Cortex of kidney (tissue), 1 donor: ENCODE data around the gene RARS2.

Experiments
- DNase-seq: peaks from one replicate; lab custom pipeline; 2025; lab: John Stamatoyannopoulos, UW

RARS2 gene

GRCh38 chr6:87574237-87574804 is 15.5 kb downstream of the RARS2 start:
- DNase-seq, result no peak

GRCh38 chr6:87573307-87574024 is 16.3 kb downstream of the RARS2 start:
- DNase-seq, result no peak

- no peak for DNase-seq
Measured at GRCh38 chr6:87572883-87573282, 16.9 kb downstream of the RARS2 start.

- no peak for DNase-seq
Measured at GRCh38 chr6:87572021-87572420, 17.8 kb downstream of the RARS2 start.

- no peak for DNase-seq
Measured at GRCh38 chr6:87561017-87561416, 28.8 kb downstream of the RARS2 start.

GRCh38 chr6:87558446-87558845 is 31.3 kb downstream of the RARS2 start:
- no peak for DNase-seq

GRCh38 chr6:87555506-87555905 is 34.3 kb downstream of the RARS2 start:
- no peak for DNase-seq

GRCh38 chr6:87553159-87553765 is 36.5 kb downstream of the RARS2 start:
- DNase-seq, result no peak

- DNase-seq, result no peak
Measured at GRCh38 chr6:87551799-87552198, 38.0 kb downstream of the RARS2 start.

GRCh38 chr6:87544474-87544735 is 45.4 kb downstream of the RARS2 start:
- DNase-seq, result no peak

- no peak for DNase-seq
Measured at GRCh38 chr6:87543696-87544473, 45.9 kb downstream of the RARS2 start.

GRCh38 chr6:87541744-87542143 is 48.0 kb downstream of the RARS2 start:
- DNase-seq, result no peak

- DNase-seq, result no peak
Measured at GRCh38 chr6:87541041-87541440, 48.7 kb downstream of the RARS2 start.

GRCh38 chr6:87540539-87540938 is 49.2 kb downstream of the RARS2 start:
- no peak for DNase-seq

- DNase-seq, result no peak
Measured at GRCh38 chr6:87539554-87539953, 50.2 kb downstream of the RARS2 start.

GRCh38 chr6:87538510-87539260 is 51.1 kb downstream of the RARS2 start:
- DNase-seq, result no peak

GRCh38 chr6:87534377-87535047 is 55.3 kb downstream of the RARS2 start:
- no peak for DNase-seq

- DNase-seq, result no peak
Measured at GRCh38 chr6:87529221-87529620, 60.6 kb downstream of the RARS2 start.

GRCh38 chr6:87522686-87523085 is 67.1 kb downstream of the RARS2 start:
- DNase-seq, result no peak

- no peak for DNase-seq
Measured at GRCh38 chr6:87518453-87518852, 71.3 kb downstream of the RARS2 start.

- no peak for DNase-seq
Measured at GRCh38 chr6:87514831-87515230, 75.0 kb downstream of the RARS2 start.

- DNase-seq, result no peak
Measured at GRCh38 chr6:87504441-87504840, 85.3 kb downstream of the RARS2 start.
